ENCODE measurements around the gene CLDN14.

GRCh38 chr21:36411301-36411700 lies 68.6 kb downstream of the CLDN14 start:
- TF ChIP-seq CTCF (IDR thresholded peaks at IDR 0.05) (no peak), POLR2A (IDR thresholded peaks at IDR 0.05) (no peak)

Measured in thyroid gland (tissue), 4 donors.